HL-60 (cell line): Measurements from ENCODE around the gene NTS.

ENCODE experiments used
- CTCF ChIP-seq: IDR thresholded peaks from one replicate; pipeline ENCODE4 v1.5.1; 2011; ENCODE audit warnings: low read length, control low read depth, inconsistent platforms; ENCODE audit not compliant: insufficient read depth
- POLR2AphosphoS5 ChIP-seq: IDR thresholded peaks from 2 replicates; pipeline ENCODE4 v1.6.1; 2012; ENCODE audit warnings: low read depth

GRCh38 chr12:85877459-85877858, 3.4 kb downstream of the NTS start:
- TF ChIP-seq CTCF (no peak), POLR2AphosphoS5 (no peak)
